ENCODE results near the gene MELTF.

- TF ChIP-seq EZH2 (IDR thresholded peaks at IDR 0.05; ENCODE audit: borderline replicate concordance, insufficient read depth, low read depth, low read length, poor library complexity, severe bottlenecking), result no peak
- TF ChIP-seq, protein P1, sequence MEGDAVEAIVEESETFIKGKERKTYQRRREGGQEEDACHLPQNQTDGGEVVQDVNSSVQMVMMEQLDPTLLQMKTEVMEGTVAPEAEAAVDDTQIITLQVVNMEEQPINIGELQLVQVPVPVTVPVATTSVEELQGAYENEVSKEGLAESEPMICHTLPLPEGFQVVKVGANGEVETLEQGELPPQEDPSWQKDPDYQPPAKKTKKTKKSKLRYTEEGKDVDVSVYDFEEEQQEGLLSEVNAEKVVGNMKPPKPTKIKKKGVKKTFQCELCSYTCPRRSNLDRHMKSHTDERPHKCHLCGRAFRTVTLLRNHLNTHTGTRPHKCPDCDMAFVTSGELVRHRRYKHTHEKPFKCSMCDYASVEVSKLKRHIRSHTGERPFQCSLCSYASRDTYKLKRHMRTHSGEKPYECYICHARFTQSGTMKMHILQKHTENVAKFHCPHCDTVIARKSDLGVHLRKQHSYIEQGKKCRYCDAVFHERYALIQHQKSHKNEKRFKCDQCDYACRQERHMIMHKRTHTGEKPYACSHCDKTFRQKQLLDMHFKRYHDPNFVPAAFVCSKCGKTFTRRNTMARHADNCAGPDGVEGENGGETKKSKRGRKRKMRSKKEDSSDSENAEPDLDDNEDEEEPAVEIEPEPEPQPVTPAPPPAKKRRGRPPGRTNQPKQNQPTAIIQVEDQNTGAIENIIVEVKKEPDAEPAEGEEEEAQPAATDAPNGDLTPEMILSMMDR (IDR thresholded peaks at IDR 0.05), result peak; percentile 92
Measured at GRCh38 chr3:197029511-197030167, at the start of gene MELTF.
